Stimulated activated CD4-positive, alpha-beta T cell treated with anti-CD3 and anti-CD28 coated beads, Interleukin-15, amount 100 ng/mL, for 1 hour (primary cell): ENCODE results near the gene SLC13A3.

Experiments used
- DNase-seq, 2 donors: peaks; one replicate each; pipeline ENCODE4 v3.0.0-alpha.2; 2020; ENCODE audit warnings: low read depth in 1 of 2, low spot score in 1 of 2

The SLC13A3 gene

DNA sequence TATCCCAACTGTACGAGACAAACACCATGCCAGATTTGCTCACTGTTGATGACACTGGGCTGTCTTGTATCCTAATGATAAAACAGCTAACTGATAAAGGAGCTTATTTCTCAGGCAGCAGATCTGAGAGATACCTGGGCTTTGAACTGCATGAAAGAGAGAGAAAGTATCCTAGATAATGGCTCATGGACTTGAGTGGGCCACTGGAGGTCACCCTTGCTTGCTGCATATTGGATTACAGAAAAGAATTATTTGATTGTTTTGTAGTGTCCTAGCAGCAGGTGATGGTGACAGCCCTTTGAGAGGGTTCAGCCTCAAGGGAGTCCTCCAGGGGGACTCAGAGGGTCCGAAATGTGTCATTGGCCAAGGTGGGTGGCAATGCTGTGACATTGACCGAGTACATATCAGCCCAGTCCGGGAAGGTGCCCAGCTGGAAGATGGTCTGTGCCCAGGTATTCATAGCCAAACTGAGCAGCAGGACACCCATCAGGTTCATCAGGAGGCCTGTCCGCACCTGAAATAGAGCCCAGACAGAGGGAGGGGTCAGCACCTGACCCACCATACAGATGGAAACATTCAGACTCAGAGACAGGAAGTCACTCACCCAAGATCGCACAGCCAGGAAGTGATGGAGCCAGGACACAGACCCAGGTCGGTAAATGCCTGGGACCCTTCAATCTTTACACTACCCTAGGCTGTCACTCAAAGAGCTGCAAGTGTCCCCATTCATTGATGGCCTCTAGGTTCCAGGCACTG, 91.4 kb downstream of the SLC13A3 start:
- no peak for DNase-seq

DNA sequence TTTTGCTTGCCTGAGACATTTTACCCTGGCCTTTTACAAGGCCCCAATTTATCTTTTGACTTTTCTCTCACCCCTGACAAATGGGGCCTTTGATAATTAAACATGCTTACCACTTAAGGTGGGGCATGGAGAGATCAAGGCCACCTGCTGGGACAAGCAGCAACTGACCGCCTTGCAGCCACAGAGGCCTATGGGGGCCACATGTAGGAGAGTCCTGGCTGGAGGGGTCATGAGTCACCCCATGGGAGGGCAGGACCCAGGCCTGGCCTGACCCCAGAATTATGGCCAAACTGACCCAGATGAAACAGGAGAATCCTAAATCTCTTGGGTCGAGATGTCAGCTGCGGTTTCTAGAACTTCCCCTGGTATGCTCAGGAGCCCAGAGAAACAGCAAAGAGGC, 92.3 kb downstream of the SLC13A3 start:
- no peak for DNase-seq

DNA sequence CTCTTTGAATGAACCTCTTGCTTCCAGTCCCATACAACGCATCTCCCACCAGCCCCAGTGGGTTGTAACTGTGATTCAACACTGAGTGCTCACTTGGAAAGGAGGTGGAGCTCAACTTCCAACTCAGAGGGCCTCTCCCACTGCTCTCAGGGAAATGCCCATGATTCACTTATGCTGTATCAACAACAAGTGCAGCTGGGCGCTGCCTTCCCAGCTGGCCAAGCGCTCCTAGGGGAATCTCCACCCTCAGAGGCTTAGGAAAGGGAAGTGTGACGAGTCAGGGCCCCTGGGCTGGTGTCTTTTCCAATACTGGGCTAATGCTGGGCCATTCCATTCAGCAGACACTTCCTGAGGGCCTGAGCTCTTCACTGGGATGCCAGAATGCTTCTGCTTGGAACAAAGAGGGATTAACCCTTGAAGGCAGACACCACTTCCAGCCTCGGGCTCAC, 92.7 kb downstream of the SLC13A3 start:
- no peak for DNase-seq

DNA sequence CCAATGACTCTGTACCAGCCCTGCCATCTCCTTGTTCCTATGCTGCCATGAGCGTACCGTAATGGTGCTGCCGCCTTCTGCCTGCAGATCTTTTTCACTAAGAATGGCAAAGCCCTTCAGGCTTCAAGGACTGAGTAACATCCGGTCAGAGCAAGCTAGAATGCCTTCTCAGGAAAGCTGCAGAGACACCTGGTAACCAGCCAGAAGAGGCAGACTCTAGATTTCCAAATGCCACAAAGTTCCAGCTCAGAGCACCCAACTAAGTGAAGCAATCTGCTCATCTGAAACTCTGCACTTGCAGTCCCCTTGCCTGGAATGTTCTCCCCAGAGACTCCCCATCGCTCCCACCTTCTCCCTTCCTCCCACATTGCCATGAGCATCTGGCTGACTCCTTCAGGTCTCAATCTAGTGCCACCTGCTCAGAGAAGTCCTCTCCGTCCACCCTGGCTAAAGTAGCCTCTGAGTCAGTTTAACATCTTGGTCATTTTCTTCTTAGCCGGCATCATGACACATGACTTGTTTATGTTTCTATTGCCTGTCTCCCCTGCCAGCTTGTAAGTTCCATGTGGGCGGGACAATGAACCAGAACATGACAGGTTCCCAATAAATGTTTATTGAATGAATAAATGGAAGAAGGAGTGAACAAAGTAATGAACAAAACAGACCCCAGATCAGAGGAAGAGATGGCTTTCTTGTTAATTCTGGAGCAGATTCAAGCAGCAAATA, 93.9 kb downstream of the SLC13A3 start:
- no peak for DNase-seq

DNA sequence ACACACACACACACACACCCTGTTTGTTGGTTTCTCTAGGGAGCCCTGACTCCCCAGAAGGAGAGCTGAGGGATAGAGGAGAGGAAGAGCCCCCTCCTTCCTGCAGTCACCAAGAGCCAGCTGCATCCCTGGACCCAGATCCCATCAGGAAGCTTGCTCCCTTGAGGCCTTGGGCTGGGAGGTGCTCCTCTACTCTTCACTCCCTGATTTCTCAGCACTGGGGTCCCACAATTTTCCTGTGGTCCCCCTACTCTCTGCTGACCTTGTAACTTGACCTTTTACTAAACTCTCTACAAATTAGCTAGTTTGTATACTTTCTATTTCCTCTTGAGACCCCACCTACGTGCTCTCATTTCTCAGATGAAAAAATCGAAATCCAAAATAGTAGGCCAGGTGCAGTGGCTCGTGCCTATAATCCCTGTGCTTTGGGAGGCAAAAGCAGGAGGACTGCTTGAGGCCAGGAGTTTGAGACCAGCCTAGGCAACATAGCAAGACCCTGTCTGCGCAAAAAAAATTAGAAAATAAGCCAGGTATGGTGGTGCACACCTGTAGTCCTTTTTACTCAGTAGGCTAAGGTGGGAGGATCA, 95.8 kb downstream of the SLC13A3 start:
- no peak for DNase-seq

DNA sequence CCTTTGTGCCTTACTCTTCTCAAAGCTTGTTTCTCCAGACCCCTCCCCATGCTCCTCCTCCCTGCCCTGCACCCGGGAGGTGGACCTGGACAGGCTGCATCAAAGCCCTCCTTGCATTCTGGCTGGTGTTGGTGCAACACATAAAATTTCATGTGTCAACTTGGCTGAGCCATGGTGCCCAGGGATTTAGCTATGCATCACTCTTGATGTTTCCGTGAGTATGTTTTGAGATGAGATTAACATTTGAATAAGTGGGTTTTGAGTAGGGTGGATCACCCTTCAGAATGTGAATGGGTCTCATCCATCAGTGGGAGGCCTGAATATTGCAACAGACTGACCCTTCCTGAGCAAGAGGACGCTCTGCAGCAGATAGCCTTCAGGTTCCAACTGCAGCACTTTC, 96.4 kb downstream of the SLC13A3 start:
- DNase-seq = no peak

DNA sequence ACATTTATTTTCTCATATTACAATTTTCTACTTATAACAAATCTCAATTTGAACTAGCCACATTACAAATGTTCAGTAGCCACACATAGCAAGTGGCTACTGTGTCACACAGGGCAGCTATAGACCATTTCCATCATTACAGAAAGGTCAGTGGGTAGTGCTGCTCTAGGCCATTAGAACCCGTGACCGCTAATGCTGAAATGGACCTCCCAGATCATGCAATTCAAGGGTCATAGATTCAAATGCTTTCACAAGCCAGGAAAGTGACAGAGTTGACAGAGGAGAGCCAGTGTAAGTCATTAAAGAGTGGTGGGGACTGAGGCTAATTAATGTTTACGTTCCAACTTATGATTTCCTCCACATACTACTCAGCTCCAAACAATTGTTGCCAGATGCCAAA, 97.3 kb downstream of the SLC13A3 start:
- no peak for DNase-seq

DNA sequence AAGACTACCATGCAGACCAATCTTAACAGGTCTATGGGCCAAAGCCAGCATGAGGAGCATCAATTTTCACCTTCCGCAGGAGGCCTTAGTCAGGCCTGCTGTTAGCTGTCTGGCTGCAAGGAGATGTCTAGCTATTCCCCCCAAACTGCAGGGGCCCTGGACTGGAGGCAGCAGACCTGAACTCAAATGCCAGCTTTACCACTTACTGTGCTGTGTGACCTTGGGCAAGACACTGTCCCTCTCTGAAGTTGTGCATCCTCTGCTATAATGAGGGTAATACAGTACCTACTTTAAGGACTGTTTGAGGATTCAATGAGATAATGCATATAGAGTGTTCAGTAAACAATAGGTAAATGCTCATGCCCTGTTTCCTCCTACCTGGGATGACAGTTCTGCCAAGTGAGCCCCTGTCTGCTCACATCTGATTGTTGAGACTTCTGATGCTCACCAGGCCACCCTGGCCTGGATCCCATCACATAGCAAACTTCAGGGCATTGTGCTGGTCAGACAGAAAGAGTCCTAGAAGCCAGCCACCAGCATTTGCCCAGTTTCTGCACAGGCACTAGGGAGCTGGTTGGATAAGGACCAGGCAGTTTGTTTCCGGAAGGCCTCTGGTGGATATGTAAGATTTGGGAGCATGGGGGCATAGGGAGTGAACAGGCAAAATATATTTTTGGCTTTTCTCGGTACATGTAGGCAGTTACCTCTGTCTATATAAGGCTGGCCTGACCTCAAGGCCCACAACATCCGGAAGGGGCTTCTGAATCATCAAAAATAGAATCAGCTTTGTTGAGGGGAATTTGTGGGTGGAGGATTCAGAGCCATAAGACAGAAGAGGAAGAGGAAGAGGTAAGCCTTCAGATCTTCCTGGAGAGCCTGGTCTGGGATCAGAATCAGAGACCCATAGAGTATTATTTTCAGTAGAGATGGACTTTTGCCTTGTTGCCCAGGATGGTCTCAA, 98.5 kb downstream of the SLC13A3 start:
- no peak for DNase-seq

DNA sequence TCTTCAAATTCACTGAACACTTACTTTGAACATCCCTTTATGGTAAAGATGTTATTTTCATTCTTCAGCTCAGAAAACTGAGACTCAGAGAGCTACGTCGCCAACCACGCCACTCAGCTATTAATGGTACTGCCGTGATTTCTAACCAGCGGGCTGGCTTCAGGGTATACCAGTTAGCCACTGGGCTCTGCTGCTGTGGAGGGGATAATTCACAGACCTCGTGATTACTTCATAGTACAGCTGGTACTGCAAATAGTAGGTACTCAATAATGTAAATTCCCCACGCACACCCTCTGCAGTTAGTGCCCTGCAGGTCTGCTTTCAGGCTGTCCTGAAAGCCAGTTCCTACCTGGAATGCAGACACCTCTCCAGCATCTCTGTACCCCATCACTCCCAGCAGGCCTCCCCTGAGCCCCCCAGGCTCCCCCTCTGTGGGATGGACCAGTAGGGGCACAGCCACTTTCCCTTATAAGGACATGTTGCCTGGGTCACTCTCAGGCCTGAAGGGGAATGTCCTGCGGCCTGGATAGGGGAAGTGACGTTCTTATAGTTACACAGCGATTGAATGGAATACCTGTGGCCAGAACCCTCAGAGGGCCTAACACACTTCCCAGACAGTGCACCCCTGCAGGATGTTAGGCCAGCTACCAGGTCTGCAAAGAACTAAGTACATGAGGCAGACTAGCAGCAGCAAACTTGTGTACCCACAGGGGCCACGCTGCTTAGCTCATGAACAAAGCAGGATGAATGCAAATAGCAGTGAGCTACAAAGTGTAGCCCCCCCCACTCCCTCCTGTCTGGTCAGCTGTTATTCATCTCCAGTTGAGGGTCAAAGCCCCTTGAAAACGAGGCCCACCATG, 99.5 kb downstream of the SLC13A3 start:
- DNase-seq = no peak

DNA sequence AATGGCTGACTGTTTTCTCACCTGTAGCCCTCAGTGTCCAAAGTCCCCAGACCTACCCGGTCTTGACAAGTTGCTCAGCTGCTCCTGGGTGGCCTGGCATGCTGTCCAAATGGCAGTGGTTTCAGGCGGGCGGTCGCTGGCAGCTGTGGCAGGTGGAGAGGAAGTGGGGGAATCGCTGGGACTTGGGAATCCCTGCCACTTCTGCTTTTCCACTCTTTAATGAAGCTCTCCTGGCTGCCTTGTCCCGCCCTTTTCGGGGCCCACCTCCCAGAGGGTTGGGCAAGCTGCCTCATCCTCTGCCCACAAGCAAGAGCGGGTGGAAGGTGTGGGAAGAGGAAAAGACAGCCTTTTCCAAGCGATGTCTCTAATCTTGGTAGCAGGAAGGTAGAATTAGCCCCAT, 100.8 kb downstream of the SLC13A3 start, which contains the start of gene OCSTAMP:
Gene OCSTAMP, minus strand, starts transcription at position 194 of the 400 bp plus-strand sequence. Its CDS starts 94 bp downstream, at position 100.
- DNase-seq = no peak

DNA sequence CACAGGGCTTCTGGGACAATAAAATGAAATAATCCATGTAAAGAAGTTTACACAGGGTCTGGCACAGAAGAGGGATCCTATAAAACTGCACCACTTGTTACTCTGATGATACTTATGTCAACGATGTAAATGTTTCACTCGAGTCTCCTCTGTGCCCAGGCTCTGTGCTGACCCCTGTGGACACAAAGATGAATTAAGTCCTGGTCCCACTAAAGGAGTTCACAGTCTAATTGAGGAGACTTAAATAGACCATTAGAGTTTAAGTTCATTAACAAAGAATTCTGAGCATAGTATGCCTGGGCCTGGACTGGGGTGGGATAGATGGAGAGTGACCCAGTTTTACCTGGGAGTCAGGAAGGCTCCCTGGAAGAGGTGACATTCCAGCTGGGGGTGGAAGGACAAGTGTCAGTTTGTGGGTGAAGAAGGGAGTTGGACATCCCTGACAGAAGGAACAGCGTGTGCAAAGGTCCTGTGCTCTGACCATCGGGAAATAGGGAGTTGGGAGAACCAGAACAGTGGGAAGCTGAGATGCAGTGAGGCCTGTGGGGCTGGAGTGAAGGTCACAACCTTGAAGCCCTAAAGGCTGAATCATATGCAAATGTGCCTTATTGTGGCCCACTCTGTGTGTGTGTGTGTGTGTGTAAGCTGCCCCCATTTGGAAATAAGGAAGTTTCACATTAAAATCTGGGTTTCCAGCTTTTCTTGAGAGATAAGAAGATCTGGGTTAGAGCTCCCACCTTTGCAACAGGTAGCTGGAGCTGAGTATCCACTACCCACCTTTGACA, 101.9 kb downstream of the SLC13A3 start:
- DNase-seq = no peak

DNA sequence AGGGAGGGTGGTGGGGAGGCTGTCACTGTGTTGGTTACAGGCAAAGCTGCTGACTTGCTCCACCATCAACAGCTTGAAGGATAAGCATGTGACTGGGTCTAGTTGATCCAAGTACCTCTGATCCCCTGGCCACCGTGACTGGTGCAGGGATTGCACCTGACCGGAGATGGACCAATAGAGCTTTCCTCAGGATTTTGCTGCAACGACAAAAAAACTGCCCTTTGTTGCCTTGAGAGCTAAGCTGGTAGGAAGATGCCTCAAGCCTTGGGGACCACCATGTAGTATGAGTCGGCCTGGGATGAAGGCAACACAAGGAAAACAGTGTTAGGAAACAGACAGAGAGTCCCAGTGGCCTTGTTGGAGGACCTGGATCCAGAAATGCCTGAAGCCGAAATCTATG, 102.6 kb downstream of the SLC13A3 start:
- DNase-seq = no peak

DNA sequence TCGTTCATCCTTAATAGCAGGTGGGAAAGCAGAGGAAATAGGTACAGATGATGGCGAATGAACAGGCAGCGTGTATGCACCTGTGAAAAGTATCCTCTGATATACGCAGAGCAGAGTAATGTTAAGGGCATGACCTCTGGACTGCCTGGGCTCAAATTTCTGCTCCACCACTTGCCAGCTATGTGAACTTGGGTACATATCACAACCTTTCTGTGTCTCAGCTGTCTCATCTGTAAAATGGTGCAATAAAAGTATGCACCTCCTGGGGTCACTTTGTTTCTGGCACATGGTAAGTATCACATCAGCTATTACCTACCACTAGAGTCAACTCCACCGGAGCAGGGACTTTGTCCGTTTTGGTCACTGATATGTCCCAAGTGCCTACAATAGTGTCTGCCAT, 103.3 kb downstream of the SLC13A3 start:
- DNase-seq = no peak

DNA sequence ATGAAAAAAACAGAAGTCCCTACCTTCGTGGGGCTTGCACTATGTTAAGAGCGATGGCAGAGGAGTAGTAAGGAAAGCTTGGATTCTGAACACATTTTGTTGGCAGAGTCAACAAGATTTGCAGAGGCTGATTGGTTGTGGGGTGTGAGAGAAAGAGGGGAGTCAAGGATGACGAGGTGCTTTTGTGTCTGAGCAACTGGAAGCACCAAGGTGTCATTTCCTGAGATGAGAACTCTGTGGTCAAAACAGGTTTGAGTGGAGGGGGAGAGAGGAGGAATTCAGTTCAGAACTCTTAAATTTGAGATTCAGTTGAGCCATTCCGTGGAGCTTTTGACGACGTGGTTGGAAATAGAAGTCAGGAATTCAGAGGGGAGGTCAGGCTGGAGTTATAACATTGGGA, 104.3 kb downstream of the SLC13A3 start:
- DNase-seq = no peak

DNA sequence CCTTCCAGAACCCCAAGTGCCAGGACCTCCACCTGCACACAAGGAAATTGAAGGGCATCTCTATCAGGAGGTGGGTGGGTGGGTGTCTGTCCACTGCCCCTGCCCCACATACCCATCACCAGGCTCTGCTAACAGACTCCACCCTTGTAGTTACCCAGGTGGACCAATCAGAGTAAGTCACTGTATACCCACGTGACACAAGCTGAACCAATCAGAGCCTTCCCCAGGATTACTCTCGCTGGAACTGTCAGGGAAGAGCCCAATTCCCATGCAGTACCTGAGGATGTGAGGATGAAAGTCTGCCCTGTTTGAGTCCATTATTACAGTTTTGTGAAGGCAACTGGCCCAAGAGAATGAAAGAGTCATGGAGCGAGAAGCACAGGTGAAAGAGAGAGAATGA, 105.0 kb downstream of the SLC13A3 start:
- no peak for DNase-seq

DNA sequence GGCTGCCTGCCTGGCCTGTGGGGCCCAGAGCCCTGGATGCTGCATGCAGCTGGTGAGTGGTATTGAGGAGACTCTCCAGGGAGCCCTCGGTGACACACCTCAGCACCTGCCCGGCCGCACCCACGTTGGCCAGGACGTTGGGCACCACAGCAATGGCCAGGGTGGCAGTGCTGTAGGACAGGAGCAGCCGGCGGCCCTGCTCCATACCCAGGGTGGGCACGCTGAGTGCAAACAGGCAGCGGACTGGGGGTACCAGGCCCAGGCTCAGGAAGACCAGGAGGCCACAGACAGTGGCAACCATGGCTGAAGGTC, 105.5 kb downstream of the SLC13A3 start:
- no peak for DNase-seq

DNA sequence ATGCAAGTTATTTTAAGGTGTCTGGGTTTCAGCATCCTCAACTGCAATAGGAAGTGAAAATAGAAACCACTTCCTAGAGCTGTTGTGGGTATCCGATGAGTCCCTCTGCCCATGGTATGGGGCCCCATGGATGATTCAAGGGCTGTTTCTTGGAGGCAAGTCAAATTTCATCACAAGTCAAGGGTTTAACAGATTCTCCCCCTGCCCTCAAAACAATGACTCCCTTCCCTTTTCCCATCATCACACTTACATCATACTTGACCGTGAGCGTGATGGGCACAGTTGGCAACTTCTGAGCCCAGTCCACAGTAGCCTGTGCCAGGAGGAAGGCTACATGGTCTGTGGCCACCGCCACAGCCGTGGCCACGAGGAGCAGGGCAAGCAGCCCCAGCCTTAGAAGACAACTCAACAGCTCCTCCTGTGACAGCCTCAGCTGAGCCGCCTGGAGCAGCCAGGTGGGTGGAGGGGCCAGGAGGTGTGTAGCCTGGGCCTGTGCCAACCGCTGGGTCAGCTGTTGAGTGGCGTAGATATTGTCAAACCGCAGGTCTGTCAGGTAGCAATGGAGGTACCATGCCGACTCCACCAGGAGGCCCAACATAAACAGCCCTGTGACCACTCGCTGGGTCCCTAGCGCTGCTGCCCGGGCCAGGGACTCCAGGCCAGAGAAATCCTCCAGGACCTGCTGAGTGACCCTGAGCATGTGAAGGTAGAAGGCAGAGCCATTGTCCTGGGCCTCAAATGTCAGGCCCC, 106.0 kb downstream of the SLC13A3 start:
- DNase-seq = no peak

DNA sequence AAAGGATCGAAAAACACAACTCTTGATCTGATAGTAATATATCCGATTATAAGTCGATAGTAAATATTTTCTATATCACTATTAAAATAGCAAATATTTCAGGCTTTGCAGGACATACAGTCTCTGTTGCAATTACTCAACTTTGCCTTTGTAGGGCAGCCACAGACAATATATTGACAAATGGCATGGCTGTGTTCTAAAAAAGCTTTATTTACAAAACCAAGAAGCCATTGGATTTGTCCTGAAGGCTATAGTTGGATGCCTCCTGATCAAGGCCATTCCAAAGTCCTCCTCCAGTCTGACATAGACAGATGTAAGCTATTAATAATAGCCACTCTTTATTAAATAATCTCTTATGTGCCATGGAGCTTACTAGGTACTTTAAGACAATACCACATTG, 106.7 kb downstream of the SLC13A3 start:
- DNase-seq = no peak

DNA sequence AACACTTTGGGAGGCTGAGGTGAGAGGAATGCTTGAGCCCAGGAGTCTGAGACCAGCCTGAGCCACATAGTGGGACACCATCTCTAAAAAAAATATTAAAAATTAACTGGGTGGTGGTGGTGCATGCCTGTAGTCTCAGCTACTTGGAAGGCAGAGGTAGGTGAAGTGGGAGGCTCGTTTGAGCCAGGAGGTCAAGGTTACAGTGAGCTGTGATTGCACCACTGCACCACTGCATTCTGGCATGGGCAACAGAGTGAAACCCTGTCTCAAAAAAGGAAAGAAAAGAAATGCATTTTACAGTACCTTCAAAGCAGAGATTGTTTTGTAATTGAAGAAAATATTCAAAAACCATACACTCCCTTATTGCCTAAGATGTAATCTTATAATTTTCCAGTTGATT, 107.3 kb downstream of the SLC13A3 start:
- no peak for DNase-seq
